CD14-positive monocyte (primary cell): ENCODE results near the gene GDF2. TPM values are rescaled to one million over a fixed set of nuclear protein-coding genes. Genes with fewer than 3 reads are reported as not detected.

Experiments
- DNase-seq, 3 donors: peaks; one replicate each; pipeline ENCODE4 v3.0.0-alpha.2; 2011 to 2022
- H2AFZ ChIP-seq: 2 replicates; pipeline ENCODE4 v1.6.0; 2012; ENCODE audit warnings: mild to moderate bottlenecking, low read depth, low read length, inconsistent platforms; ENCODE audit not compliant: insufficient read depth, poor library complexity, severe bottlenecking
- H3K27ac ChIP-seq, 2 donors: 1 replicate in 1 of 2; 2 replicates in 1 of 2; pipeline ENCODE4 v1.5.1; 2012 to 2013; ENCODE audit warnings: low read length in 2 of 2, control low read depth in 1 of 2, inconsistent platforms in 1 of 2, low read depth in 1 of 2, mild to moderate bottlenecking in 1 of 2
- H3K27me3 ChIP-seq, 2 donors: one replicate each; pipeline versions ENCODE4 v1.6.0 to v1.6.1; 2011 to 2013; ENCODE audit warnings: low read length in 2 of 2; ENCODE audit not compliant: control insufficient read depth in 2 of 2, insufficient read depth in 2 of 2
- H3K36me3 ChIP-seq, 2 donors: replicated peaks in 1 of 2; 1 replicate in 1 of 2; 2 replicates in 1 of 2; pipeline versions ENCODE4 v1.5.1 to v1.6.1; 2012 to 2013; ENCODE audit warnings: low read length in 2 of 2, control low read depth in 1 of 2, inconsistent platforms in 1 of 2, mild to moderate bottlenecking in 1 of 2; ENCODE audit not compliant: insufficient read depth in 2 of 2, control insufficient read depth in 1 of 2
- H3K4me1 ChIP-seq, 2 donors: 1 replicate in 1 of 2; 2 replicates in 1 of 2; pipeline versions ENCODE4 v1.5.1 to v1.6.1; 2012 to 2013; ENCODE audit warnings: low read length in 2 of 2, control low read depth in 1 of 2, inconsistent platforms in 1 of 2, mild to moderate bottlenecking in 1 of 2, moderate library complexity in 1 of 2; ENCODE audit not compliant: insufficient read depth in 2 of 2, control insufficient read depth in 1 of 2
- H3K4me2 ChIP-seq: replicated peaks from 2 replicates; pipeline ENCODE3; 2012; ENCODE audit warnings: low read length, moderate library complexity, mild to moderate bottlenecking; ENCODE audit not compliant: poor library complexity, severe bottlenecking; ENCODE audit errors: extremely low read depth
- H3K4me3 ChIP-seq, 3 experiments: fragments of 200-600 bp in 1 of 3; sonication (generic) in 1 of 3; replicated peaks in 1 of 3; 1 replicate in 2 of 3; 2 replicates in 1 of 3; pipeline ENCODE4 v1.5.1; 2011 to 2013; ENCODE audit warnings: low read length in 3 of 3, mild to moderate bottlenecking in 3 of 3, control low read depth in 2 of 3, low read depth in 2 of 3, inconsistent platforms in 1 of 3, moderate library complexity in 1 of 3
- H3K79me2 ChIP-seq: 2 replicates; pipeline ENCODE4 v1.6.0; 2012; ENCODE audit warnings: mild to moderate bottlenecking, control low read depth, inconsistent platforms, low read length, moderate library complexity; ENCODE audit not compliant: insufficient read depth
- H3K9ac ChIP-seq: 2 replicates; pipeline ENCODE4 v1.6.0; 2017; ENCODE audit warnings: low read length, mild to moderate bottlenecking; ENCODE audit not compliant: insufficient read depth, poor library complexity, severe bottlenecking
- H3K9me3 ChIP-seq, 2 donors: replicated peaks in 1 of 2; 1 replicate in 1 of 2; 2 replicates in 1 of 2; pipeline versions ENCODE4 v1.5.1 to v1.6.1; 2012 to 2013; ENCODE audit warnings: low read length in 2 of 2, control low read depth in 1 of 2; ENCODE audit not compliant: control insufficient read depth in 1 of 2, insufficient read depth in 1 of 2
- H4K20me1 ChIP-seq: 2 replicates; pipeline ENCODE4 v1.6.0; 2012; ENCODE audit warnings: mild to moderate bottlenecking, low read length, control low read depth, moderate library complexity; ENCODE audit not compliant: insufficient read depth
- H3K27ac Mint-ChIP-seq, 7 donors: one replicate each; pipeline ENCODE4 v1.8.0; 2020; ENCODE audit warnings: mild to moderate bottlenecking in 7 of 7, mixed read lengths in 7 of 7, moderate library complexity in 6 of 7, inconsistent platforms in 2 of 7
- H3K27me3 Mint-ChIP-seq, 3 donors: one replicate each; pipeline ENCODE4 v1.8.0; 2021 to 2022; ENCODE audit warnings: low read depth in 3 of 3, mild to moderate bottlenecking in 3 of 3, mixed read lengths in 3 of 3, moderate library complexity in 3 of 3, inconsistent platforms in 1 of 3
- H3K36me3 Mint-ChIP-seq, 2 donors: one replicate each; pipeline ENCODE4 v1.8.0; 2020; ENCODE audit warnings: mixed read lengths in 2 of 2, inconsistent platforms in 1 of 2, mild to moderate bottlenecking in 1 of 2
- H3K4me1 Mint-ChIP-seq: one replicate; pipeline ENCODE4 v1.8.0; 2020; ENCODE audit warnings: mild to moderate bottlenecking, mixed read lengths
- H3K4me3 Mint-ChIP-seq, 2 donors: one replicate each; pipeline ENCODE4 v1.8.0; 2020; ENCODE audit warnings: mild to moderate bottlenecking in 2 of 2, mixed read lengths in 2 of 2, moderate library complexity in 1 of 2
- H3K9me3 Mint-ChIP-seq, 7 donors: one replicate each; pipeline ENCODE4 v1.8.0; 2020 to 2022; ENCODE audit warnings: mixed read lengths in 7 of 7, mild to moderate bottlenecking in 6 of 7, moderate library complexity in 6 of 7, inconsistent platforms in 2 of 7
- CTCF ChIP-seq: fragments of 200-600 bp; IDR thresholded peaks from one replicate; pipeline ENCODE4 v1.8.0; 2022; ENCODE audit warnings: antibody characterized with exemption, mild to moderate bottlenecking
- WGBS: methylation state at CpG from one replicate; pipeline ENCODE4 v1.1.5; 2013; ENCODE audit warnings: missing lambda C conversion rate; ENCODE audit not compliant: insufficient coverage; 5-methylcytosine and 5-hydroxymethylcytosine counted together
- intact Hi-C, 2 donors: fragments of 100-400 bp; cut with micrococcal nuclease; formaldehyde crosslinking; loops; one replicate each; pipeline versions ENCODE4 v1.15.0 to v1.15.1; 2023
- polyA plus RNA-seq, 3 donors: library from polyadenylated mRNA; depleted of rRNA in 1 of 3; unstranded in 2 of 3; stranded (reverse) in 1 of 3; fragments of 300-500 nt in 2 of 3; fragments of >200 nt in 1 of 3; fragmentation: Illumina TruSeq in 2 of 3; gene quantifications; 1 replicate in 2 of 3; 2 replicates in 1 of 3; pipeline ENCODE4 v1.2.3, GENCODE V29; 2012 to 2021

GDF2 gene
- polyA plus RNA-seq, 3 donors, result not detected

- peaks cover 2% of the 10 kb centered on the region for H3K4me1 Mint-ChIP-seq
- H3K27ac Mint-ChIP-seq, result no peak overlapping the region
- Histone ChIP-seq H3K9me3 (no peaks in the 10 kb centered on the region), H3K4me1 (no peaks in the 10 kb centered on the region), H3K9ac (no peak overlapping the region), H2AFZ (no peak overlapping the region), H4K20me1 (no peaks in the 10 kb centered on the region), H3K79me2 (no peaks in the 10 kb centered on the region), H3K4me3 (no peak overlapping the region), H3K27me3 (no peaks in the 10 kb centered on the region), H3K27ac (no peak overlapping the region), H3K36me3 (no peaks in the 10 kb centered on the region), H3K4me2 (no peak overlapping the region)
- no peak for TF ChIP-seq CTCF
- no peak overlapping the region for H3K4me3 Mint-ChIP-seq
- H3K36me3 Mint-ChIP-seq, result no peaks in the 10 kb centered on the region
- peaks cover 2 to 10% (median 3%) of the 10 kb centered on the region in 3 donors for H3K27me3 Mint-ChIP-seq
- 95% methylated on average over 15 of the region's 15 CpGs for WGBS
- no peak for DNase-seq
- H3K9me3 Mint-ChIP-seq, result peaks cover 0 to 9% (median 3%) of the 10 kb centered on the region in 7 donors
- intact Hi-C loops, result no loop called here
These were observed 44.1 kb upstream of the GDF2 start for GRCh38 chr10:47278152-47278473.

- H3K9me3 ChIP-seq, result no peaks in the 10 kb centered on the region
- H3K27ac Mint-ChIP-seq, result no peak overlapping the region
- no peak overlapping the region for H3K4me3 ChIP-seq
- no peak overlapping the region for H3K9ac ChIP-seq
- H3K27ac ChIP-seq, result no peak overlapping the region
- peaks cover 2 to 10% (median 3%) of the 10 kb centered on the region in 3 donors for H3K27me3 Mint-ChIP-seq
- no peaks in the 10 kb centered on the region for H3K27me3 ChIP-seq
- no peaks in the 10 kb centered on the region for H3K36me3 ChIP-seq
- peaks cover 2% of the 10 kb centered on the region for H3K4me1 Mint-ChIP-seq
- H3K4me3 Mint-ChIP-seq, result no peak overlapping the region
- no peaks in the 10 kb centered on the region for H3K4me1 ChIP-seq
- no peaks in the 10 kb centered on the region for H4K20me1 ChIP-seq
- TF ChIP-seq CTCF, result no peak
- DNase-seq, result no peak
- peaks cover 0 to 5% (median under 1%) of the 10 kb centered on the region in 7 donors for H3K9me3 Mint-ChIP-seq
- H3K79me2 ChIP-seq, result no peaks in the 10 kb centered on the region
- H2AFZ ChIP-seq, result no peak overlapping the region
- H3K4me2 ChIP-seq, result no peak overlapping the region
- 91% methylated on average over 2 of the region's 3 CpGs for WGBS
- no peaks in the 10 kb centered on the region for H3K36me3 Mint-ChIP-seq
- intact Hi-C loops, result no loop called here
These were observed 43.5 kb upstream of the GDF2 start for GRCh38 chr10:47278720-47279119.
